Activated CD4-positive, alpha-beta T cell treated with anti-CD3 and anti-CD28 coated beads for 4 hours (primary cell): ENCODE results near the gene BMPR1A.
"Not testable (repeated sequence)": the region's sequence is repeated elsewhere in the genome, so short reads cannot be mapped to it uniquely, and the experiment has no call there.

Experiments used
- DNase-seq, 2 donors: peaks; one replicate each; pipeline ENCODE4 v3.0.0-alpha.2; 2020

The BMPR1A gene

GRCh38 chr10:86971232-86971991, 215.0 kb downstream of the BMPR1A start:
- DNase-seq, result peak; percentile 86 to 88

GRCh38 chr10:86972613-86973380, 216.4 kb downstream of the BMPR1A start:
- no peak for DNase-seq

GRCh38 chr10:86974484-86974883, 218.1 kb downstream of the BMPR1A start:
- no peak for DNase-seq

GRCh38 chr10:86976362-86977056, 220.1 kb downstream of the BMPR1A start:
- no peak for DNase-seq

GRCh38 chr10:86978457-86978856, 222.0 kb downstream of the BMPR1A start:
- not testable (repeated sequence) for DNase-seq

- DNase-seq, result no peak
Observed at GRCh38 chr10:86979296-86979818, 222.9 kb downstream of the BMPR1A start.

GRCh38 chr10:86979977-86980448, 223.6 kb downstream of the BMPR1A start:
- DNase-seq, result no peak

GRCh38 chr10:86981020-86981419, 224.6 kb downstream of the BMPR1A start:
- DNase-seq, result not testable (repeated sequence)

GRCh38 chr10:86981716-86982115, 225.3 kb downstream of the BMPR1A start:
- no peak for DNase-seq
